GM12872 (cell line): ENCODE results near the gene MAP3K4.

ENCODE experiments used
- CTCF ChIP-seq: IDR thresholded peaks from 3 replicates; pipeline ENCODE4 v1.5.1; 2011; ENCODE audit warnings: low read depth, mild to moderate bottlenecking, low read length, moderate library complexity; ENCODE audit not compliant: insufficient read depth

The MAP3K4 gene

DNA sequence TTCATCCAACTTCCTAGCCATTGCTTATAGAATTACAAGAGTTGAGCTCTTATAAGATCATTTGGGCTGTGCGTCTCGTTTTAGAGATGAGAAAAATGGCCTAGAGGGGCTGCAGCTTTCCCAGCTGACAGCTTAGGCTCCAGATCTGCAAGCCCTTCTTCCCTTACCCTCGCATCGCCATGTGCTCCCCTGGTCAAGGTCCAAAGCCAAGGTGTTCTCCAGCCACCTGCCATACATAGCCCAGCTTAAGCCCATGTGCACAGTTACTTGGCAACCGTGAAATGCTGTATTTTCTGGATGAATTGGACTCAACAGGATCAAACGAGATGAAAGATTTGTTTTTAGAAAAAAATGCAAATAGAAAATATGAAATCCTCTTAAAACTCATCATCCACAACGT, 7.9 kb downstream of the MAP3K4 start:
- no peak for TF ChIP-seq CTCF

GRCh38 chr6:161000632-161001031, 9.1 kb downstream of the MAP3K4 start:
- no peak for TF ChIP-seq CTCF

DNA sequence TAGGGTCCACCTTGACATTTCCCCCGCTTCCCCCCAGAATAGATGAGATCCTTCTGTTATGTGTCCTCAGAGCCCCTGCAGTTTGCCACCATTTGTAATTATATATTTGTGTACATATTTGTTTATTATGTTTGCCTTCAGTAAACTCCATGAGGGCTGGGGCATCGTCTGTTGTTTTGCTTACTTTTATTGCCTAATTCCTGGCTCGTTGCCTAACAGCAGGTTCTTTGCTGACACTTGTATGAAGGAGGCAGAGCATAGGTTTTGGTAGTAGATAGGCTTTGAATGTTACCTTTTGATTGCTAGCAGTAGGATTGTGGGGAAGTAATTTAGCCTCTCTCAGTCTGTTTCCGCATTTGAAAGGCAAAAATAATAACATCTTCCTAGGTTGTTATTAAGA, 9.9 kb downstream of the MAP3K4 start:
- no peak for TF ChIP-seq CTCF

DNA sequence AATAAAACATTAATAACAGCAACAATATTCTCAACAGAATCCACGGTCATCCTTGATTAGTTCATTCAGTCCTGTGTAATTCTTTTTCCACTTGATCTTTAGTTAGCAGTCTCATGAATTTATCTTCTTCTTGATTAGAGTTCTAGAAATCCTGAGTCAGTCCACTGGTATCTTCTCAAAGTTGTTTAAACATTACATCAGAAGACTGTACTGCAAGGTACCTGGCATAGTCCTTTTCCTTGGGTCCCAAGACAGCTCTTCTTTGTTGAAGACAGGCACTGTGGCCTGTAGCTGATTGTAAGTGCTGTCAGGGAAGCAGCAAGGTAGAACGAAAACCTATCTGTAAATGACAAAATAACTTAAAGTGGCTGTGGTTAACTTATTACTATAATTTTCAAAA, 11.8 kb downstream of the MAP3K4 start:
- no peak for TF ChIP-seq CTCF

- TF ChIP-seq CTCF, result no peak
These were observed 16.7 kb downstream of the MAP3K4 start for GRCh38 chr6:161008245-161008644.

DNA sequence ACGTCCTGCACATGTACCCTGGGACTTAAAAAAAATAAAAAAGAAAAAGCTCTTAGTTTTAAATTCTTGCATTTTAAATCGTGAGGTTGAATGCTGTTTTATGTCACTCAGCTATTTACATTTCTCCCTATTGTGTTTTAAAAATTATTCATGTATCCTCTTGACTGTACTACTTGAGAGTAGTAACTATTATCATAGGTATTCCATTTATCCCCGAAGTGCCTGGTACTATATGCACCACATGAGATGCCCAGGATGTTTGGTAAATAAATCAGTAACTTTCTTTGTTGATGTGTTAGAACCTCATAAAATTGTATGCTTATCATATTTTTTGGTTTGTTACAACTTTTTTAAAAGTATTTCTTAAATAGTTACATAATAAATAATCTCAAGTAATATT, 18.4 kb downstream of the MAP3K4 start:
- TF ChIP-seq CTCF, result no peak

DNA sequence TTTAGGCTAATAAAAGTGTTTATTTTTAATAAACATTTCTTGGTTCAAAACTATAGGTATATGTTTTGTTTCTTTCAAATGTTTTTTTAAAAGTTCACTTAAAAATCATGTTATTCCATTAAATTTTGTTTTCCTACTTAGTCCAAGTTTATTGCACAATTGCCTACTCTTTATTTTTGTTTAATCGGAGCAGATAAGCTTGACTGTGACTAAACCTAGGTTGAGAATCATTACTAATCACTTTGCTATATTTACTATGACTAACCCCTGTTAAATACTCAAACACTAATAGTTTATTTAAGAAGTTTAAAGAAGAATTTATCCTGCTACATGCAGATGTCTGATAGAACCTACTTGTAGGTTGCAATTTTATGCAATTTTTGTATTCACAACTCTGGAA, 18.8 kb downstream of the MAP3K4 start:
- no peak for TF ChIP-seq CTCF
